ENCODE data around the gene FOXK1. TPM values are rescaled to one million over a fixed set of nuclear protein-coding genes. Genes with fewer than 3 reads are reported as not detected.

FOXK1 gene
- polyA plus RNA-seq, 1 experiment, result 3.4 TPM

- CTCF ChIA-PET, result interaction anchor here (0.8 kb wide), 1 partner anchor 52 kb away, joined by 5 read pairs; no protein-coding TSS in a partner anchor
- no peak for DNase-seq (ENCODE audit: low read depth, low spot score)
- POLR2A ChIA-PET, result no interaction called here
- Histone ChIP-seq H3K27ac (ENCODE audit: low read depth, low read length) (no peak overlapping the region), H3K9me3 (ENCODE audit: control insufficient read depth, insufficient read depth, low read length) (peaks cover 9% of the 10 kb centered on the region; the same call in 1 of the 2 replicates), H3K27me3 (ENCODE audit: control insufficient read depth, insufficient read depth, low read length) (no peaks in the 10 kb centered on the region), H3K4me3 (ENCODE audit: low read depth, low read length) (no peak overlapping the region)
- no peak for TF ChIP-seq CTCF (IDR thresholded peaks at IDR 0.05; ENCODE audit: low read depth, low read length)
These were observed 36.0 kb downstream of the FOXK1 start for GRCh38 chr7:4718075-4718474.

DNA sequence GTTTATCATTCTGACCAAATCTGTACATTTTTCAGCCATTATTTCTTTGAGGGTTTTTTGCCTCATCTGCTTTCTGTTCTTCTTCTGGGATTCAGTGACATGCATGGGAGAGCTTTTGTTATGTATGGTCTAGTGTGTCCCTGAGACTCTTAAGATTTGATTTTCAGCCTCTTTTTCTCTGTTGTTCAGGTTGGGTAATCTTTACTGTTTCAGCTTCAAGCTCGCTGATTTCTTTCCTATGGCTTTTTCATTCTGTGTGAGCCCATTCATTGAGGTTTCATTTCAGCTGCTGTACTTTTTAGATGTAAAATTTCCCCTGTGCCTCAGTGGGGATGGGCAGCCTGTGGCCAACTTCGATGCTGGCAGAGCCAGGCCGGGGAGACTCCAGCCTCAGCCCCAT, 38.1 kb downstream of the FOXK1 start:
- no peaks in the 10 kb centered on the region for H3K27me3 ChIP-seq (ENCODE audit: control insufficient read depth, insufficient read depth, low read length)
- no peak overlapping the region for H3K4me3 ChIP-seq (ENCODE audit: low read depth, low read length)
- ChIA-PET CTCF (no interaction called here), POLR2A (interaction anchor here (0.7 kb wide), 1 partner anchor 70 kb away, joined by 6 read pairs; no protein-coding TSS in a partner anchor)
- no peak overlapping the region for H3K27ac ChIP-seq (ENCODE audit: low read depth, low read length)
- no peak for DNase-seq (ENCODE audit: low read depth, low spot score)
- peaks cover 3% of the 10 kb centered on the region; the same call in 1 of the 2 replicates for H3K9me3 ChIP-seq (ENCODE audit: control insufficient read depth, insufficient read depth, low read length)
- TF ChIP-seq CTCF (IDR thresholded peaks at IDR 0.05; ENCODE audit: low read depth, low read length), result no peak

- Histone ChIP-seq H3K9me3 (ENCODE audit: control insufficient read depth, insufficient read depth, low read length) (no peaks in the 10 kb centered on the region; the same call in 1 of the 2 replicates), H3K4me3 (ENCODE audit: low read depth, low read length) (no peak overlapping the region), H3K27ac (ENCODE audit: low read depth, low read length) (no peak overlapping the region), H3K27me3 (ENCODE audit: control insufficient read depth, insufficient read depth, low read length) (no peaks in the 10 kb centered on the region)
- TF ChIP-seq CTCF (IDR thresholded peaks at IDR 0.05; ENCODE audit: low read depth, low read length), result no peak
- CTCF ChIA-PET, result no interaction called here
- DNase-seq (ENCODE audit: low read depth, low spot score), result no peak
- POLR2A ChIA-PET, result no interaction called here
These were observed 40.2 kb downstream of the FOXK1 start for GRCh38 chr7:4722308-4722707.

DNA sequence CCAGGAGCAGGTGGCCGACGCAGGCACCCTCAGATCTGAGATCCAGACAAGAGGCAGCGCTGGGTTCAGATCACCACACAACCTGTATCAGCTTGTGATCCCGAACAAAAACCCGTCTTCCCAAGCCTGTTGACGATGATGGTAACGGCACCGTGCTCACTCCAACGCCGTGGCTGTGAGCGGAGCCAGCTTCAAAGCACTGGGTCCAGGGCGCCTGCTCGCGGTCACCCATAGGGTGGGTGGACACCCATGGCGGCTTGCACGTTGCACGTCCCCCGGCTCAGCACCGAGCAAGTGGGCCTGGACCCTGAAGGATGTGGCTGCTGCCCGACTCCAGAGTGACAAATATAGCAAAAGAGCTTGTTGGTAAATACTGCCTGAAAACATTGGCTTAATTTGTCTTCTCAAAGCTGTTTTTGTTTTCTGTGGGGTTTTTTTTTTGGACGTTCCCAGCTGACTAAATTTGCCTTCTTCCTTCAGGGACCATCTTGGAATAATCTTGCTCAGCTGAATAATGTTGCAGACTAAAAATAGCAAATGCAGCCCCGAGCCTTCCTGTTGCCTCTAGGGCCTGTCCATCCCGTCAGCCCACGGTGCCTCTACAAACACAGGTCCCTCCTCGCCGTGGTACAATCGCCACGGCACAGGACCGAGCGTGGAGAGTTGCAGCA, 41.0 kb downstream of the FOXK1 start:
- Histone ChIP-seq H3K27me3 (ENCODE audit: control insufficient read depth, insufficient read depth, low read length) (no peaks in the 10 kb centered on the region), H3K4me3 (ENCODE audit: low read depth, low read length) (no peak overlapping the region), H3K9me3 (ENCODE audit: control insufficient read depth, insufficient read depth, low read length) (no peaks in the 10 kb centered on the region; the same call in 1 of the 2 replicates), H3K27ac (ENCODE audit: low read depth, low read length) (no peak overlapping the region)
- POLR2A ChIA-PET, result no interaction called here
- DNase-seq (ENCODE audit: low read depth, low spot score), result no peak
- no peak for TF ChIP-seq CTCF (IDR thresholded peaks at IDR 0.05; ENCODE audit: low read depth, low read length)
- CTCF ChIA-PET, result interaction anchor here (1.0 to 1.1 kb wide), 2 partner anchors 69 to 82 kb away, joined by 4 to 9 read pairs; no protein-coding TSS in a partner anchor

DNA sequence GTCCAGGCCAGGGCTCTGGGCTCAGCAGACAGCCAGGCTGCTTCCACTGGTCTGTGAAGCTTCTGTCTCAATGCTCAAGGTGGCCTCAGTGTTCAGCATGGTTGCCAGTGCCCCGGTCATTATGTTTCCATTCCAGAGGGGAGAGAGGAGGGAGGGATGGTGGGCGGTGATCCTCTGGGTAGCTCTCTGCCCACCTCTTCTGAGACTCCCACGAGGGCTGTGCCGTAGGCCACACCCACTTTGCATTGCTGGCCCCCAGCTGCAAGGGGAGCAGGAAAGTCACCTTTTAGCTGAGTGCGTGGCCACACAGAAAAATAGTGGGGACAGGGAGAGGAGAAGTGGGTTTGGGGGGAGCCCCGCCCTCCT, 42.5 kb downstream of the FOXK1 start:
- CTCF ChIA-PET, result interaction anchor here (0.6 to 1.1 kb wide), 3 partner anchors 66 to 93 kb away, joined by 3 to 9 read pairs (median 5); no protein-coding TSS in a partner anchor
- no peak for DNase-seq (ENCODE audit: low read depth, low spot score)
- H3K9me3 ChIP-seq (ENCODE audit: control insufficient read depth, insufficient read depth, low read length), result no peaks in the 10 kb centered on the region; the same call in 1 of the 2 replicates
- peak overlapping the region; percentile 62 for H3K4me3 ChIP-seq (ENCODE audit: low read depth, low read length)
- H3K27me3 ChIP-seq (ENCODE audit: control insufficient read depth, insufficient read depth, low read length), result no peaks in the 10 kb centered on the region
- peak overlapping the region; percentile 98 for H3K27ac ChIP-seq (ENCODE audit: low read depth, low read length)
- POLR2A ChIA-PET, result interaction anchor here (0.5 to 2.1 kb wide), 8 partner anchors 9 to 51 kb away, joined by 3 to 13 read pairs (median 4); partner anchors contain the start of gene AP5Z1
- TF ChIP-seq CTCF (IDR thresholded peaks at IDR 0.05; ENCODE audit: low read depth, low read length), result no peak
